Duodenal mucosa (tissue), 2 donors: ENCODE measurements around the gene MIB1.
"Not testable (repeated sequence)": the region's sequence is repeated elsewhere in the genome, so short reads cannot be mapped to it uniquely, and the experiment has no call there.

Source experiments
- H3K27ac ChIP-seq: one replicate; pipeline ENCODE4 v1.7.0; 2013; ENCODE audit warnings: low read depth, low read length
- H3K27me3 ChIP-seq, 2 donors: one replicate each; pipeline ENCODE4 v1.7.0; 2013; ENCODE audit warnings: low read length in 2 of 2, control low read depth in 1 of 2; ENCODE audit not compliant: insufficient read depth in 2 of 2, control insufficient read depth in 1 of 2
- H3K36me3 ChIP-seq, 2 donors: one replicate each; pipeline ENCODE4 v1.7.0; 2013; ENCODE audit warnings: low read length in 2 of 2, control low read depth in 1 of 2; ENCODE audit not compliant: insufficient read depth in 2 of 2, control insufficient read depth in 1 of 2
- H3K4me1 ChIP-seq, 2 donors: one replicate each; pipeline ENCODE4 v1.7.0; 2013; ENCODE audit warnings: low read length in 2 of 2, control low read depth in 1 of 2; ENCODE audit not compliant: insufficient read depth in 2 of 2, control insufficient read depth in 1 of 2
- H3K4me3 ChIP-seq, 2 donors: one replicate each; pipeline ENCODE4 v1.7.0; 2013; ENCODE audit warnings: low read length in 2 of 2, low read depth in 1 of 2
- H3K9ac ChIP-seq, 2 donors: one replicate each; pipeline ENCODE4 v1.7.0; 2013; ENCODE audit warnings: low read length in 2 of 2, low read depth in 1 of 2
- H3K9me3 ChIP-seq, 2 donors: one replicate each; pipeline ENCODE4 v1.7.0; 2013; ENCODE audit warnings: low read length in 2 of 2, control low read depth in 1 of 2; ENCODE audit not compliant: control insufficient read depth in 1 of 2

The MIB1 gene

DNA sequence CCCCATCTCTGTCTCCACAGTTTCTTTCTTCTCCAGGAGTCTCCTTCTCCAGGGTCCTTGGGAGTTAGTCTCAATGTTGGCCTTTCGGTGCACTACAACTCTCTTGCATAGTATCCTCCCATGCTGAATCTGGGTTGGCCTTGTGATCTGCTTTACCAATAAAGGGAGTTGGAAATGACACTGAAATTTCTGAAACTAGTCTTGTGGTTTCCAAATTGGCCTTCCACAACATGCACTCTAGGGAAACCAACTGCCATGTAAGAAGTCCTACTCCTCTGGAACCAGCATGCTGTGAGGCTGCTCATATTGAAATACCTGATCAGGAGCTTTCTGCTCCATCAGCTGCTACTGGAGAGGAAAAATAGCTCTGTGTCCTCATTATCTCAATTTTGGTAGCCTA is 26.1 kb upstream of the MIB1 start:
- Histone ChIP-seq H3K9ac (no peak overlapping the region), H3K9me3 (no peaks in the 10 kb centered on the region), H3K27me3 (no peaks in the 10 kb centered on the region), H3K36me3 (no peaks in the 10 kb centered on the region), H3K27ac (no peak overlapping the region), H3K4me1 (no peaks in the 10 kb centered on the region), H3K4me3 (no peak overlapping the region)

DNA sequence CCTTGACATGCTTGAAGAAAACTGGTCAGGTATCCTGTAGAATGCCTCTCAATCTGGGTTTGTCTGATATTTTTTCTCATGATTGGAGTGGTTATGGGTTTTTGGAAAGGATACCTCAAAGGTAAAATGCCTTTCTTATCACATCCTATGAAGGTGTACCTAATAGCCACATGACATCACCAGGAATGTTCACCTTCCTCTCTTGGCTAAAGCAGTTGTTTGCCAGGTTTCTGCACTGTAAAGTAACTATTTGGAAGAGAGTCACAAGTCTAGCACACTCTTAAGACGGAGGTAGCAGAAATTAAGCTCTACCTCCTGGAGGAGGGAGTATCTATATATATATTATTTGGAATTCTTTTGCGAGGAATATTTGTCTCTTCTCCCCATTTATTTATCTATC is 17.9 kb upstream of the MIB1 start:
- Histone ChIP-seq H3K9ac (no peak overlapping the region), H3K36me3 (no peaks in the 10 kb centered on the region), H3K4me1 (no peaks in the 10 kb centered on the region), H3K4me3 (no peak overlapping the region), H3K9me3 (no peaks in the 10 kb centered on the region), H3K27ac (no peak overlapping the region), H3K27me3 (no peaks in the 10 kb centered on the region)

DNA sequence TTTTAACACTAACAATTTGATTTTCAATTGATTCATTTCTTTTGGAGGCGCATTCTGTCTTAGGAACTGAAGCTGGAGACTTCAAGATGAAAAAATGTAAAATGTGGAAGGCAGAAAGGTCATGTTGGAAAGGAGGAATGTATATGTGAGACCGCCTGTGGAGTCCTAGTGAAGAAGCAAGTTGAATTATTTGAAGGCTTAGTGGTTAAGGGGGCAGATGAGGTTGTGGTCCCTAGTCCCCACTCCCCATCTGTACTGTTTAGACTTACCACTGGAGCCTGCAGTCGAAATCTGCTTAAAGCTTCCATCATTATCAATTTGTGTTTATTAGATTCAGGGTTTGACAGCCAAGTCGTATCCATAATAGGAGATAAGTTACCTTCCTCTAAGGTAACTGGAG is 15.4 kb upstream of the MIB1 start:
- Histone ChIP-seq H3K36me3 (no peaks in the 10 kb centered on the region), H3K27me3 (no peaks in the 10 kb centered on the region), H3K9ac (no peak overlapping the region), H3K27ac (no peak overlapping the region), H3K4me1 (no peaks in the 10 kb centered on the region), H3K4me3 (no peak overlapping the region), H3K9me3 (peaks cover 0 to 3% of the 10 kb centered on the region in 2 donors)

DNA sequence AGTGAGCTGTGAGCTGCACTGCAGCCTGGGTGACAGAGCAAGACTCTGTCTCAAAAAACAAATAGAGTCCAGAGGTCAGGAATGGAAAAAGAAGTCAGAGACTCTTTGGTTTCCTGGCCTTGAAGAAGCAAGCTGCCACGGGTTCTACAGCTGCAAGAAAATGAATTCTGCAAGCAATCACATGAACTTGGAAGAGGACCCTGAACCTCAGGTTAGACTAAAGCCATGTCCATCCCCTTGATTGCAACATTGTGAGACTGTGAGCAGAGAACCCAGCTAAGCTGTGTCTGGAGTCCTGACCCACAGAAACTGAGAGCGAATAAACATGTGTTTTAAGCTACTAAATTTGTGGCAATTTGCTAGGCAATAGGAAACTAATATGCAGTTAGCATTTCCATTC is 12.9 kb upstream of the MIB1 start:
- Histone ChIP-seq H3K36me3 (no peaks in the 10 kb centered on the region), H3K27ac (no peak overlapping the region), H3K27me3 (no peaks in the 10 kb centered on the region), H3K4me3 (no peak overlapping the region), H3K4me1 (no peaks in the 10 kb centered on the region), H3K9me3 (peaks cover 0 to 3% of the 10 kb centered on the region in 2 donors), H3K9ac (no peak overlapping the region)

DNA sequence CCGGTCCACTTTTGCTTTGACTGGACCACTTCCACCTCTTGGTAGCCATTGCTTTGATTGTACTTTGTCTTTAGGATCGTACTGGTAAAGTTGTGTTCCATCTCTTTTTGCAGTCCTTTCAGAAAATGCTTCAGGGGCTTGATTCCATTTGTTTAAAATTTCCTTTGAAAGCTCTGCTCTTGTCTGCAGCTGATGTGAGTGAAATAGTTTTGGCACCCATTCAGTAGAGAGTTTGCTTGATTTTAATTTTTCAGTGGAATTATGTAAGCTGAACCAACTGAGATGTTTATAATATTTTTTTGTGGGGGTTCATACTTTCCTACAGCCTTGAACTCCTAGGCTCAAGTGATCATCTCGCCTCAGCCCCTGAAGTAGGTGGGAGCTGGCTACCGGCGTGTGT is 7.6 kb upstream of the MIB1 start:
- peaks cover 0 to 4% of the 10 kb centered on the region in 2 donors for H3K4me1 ChIP-seq
- H3K36me3 ChIP-seq = no peaks in the 10 kb centered on the region
- H3K9me3 ChIP-seq = peaks cover 0 to 3% of the 10 kb centered on the region in 2 donors
- no peak overlapping the region for H3K4me3 ChIP-seq
- H3K27ac ChIP-seq = no peak overlapping the region
- H3K9ac ChIP-seq = no peak overlapping the region
- no peaks in the 10 kb centered on the region for H3K27me3 ChIP-seq

DNA sequence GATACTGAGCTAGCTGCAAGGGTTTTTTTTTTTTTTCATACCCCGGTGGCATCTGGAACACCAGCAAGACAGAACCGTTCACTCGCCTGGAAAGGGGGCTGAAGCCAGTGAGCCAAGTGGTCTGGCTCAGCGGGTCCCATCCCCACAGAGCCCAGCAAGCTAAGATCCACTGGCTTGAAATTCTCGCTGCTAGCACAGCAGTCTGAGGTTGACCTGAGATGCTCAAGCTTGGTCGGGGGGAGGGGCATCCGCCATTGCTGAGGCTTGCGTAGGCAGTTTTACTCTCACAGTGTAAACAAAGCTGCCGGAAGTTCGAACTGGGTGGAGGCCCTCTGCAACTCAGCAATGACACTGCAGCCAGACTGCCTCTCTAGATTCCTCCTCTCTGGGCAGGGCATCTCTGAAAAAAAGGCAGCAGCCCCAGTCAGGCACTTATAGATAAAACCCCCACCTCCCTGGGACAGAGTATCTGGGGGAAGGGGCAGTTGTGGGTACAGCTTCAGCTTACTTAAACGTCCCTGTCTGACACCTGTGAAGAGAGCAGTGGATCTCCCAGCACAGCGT is 5.1 kb upstream of the MIB1 start:
- H3K27me3 ChIP-seq = no peaks in the 10 kb centered on the region
- peaks cover 0 to 10% of the 10 kb centered on the region in 2 donors for H3K4me1 ChIP-seq
- no peak overlapping the region for H3K9ac ChIP-seq
- H3K4me3 ChIP-seq = no peak overlapping the region
- no peaks in the 10 kb centered on the region for H3K36me3 ChIP-seq
- no peaks in the 10 kb centered on the region for H3K9me3 ChIP-seq
- no peak overlapping the region for H3K27ac ChIP-seq

DNA sequence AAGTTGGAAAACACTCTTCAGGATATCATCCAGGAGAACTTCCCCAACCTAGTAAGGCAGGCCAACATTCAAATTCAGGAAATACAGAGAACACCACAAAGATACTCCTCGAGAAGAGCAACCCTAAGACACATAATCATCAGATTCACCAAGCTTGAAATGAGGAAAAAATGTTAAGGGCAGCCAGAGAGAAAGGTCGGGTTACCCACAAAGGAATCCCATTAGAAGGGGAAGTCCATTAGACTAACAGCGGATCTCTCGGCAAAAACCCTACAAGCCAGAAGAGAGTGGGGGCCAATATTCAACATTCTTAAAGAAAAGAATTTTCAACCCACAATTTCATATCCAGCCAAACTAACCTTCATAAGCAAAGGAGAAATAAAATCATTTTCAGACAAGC is 3.7 kb upstream of the MIB1 start:
- not testable (repeated sequence) for H3K27ac ChIP-seq, H3K4me1 ChIP-seq, H3K4me3 ChIP-seq, H3K27me3 ChIP-seq, H3K36me3 ChIP-seq, H3K9me3 ChIP-seq, H3K9ac ChIP-seq

DNA sequence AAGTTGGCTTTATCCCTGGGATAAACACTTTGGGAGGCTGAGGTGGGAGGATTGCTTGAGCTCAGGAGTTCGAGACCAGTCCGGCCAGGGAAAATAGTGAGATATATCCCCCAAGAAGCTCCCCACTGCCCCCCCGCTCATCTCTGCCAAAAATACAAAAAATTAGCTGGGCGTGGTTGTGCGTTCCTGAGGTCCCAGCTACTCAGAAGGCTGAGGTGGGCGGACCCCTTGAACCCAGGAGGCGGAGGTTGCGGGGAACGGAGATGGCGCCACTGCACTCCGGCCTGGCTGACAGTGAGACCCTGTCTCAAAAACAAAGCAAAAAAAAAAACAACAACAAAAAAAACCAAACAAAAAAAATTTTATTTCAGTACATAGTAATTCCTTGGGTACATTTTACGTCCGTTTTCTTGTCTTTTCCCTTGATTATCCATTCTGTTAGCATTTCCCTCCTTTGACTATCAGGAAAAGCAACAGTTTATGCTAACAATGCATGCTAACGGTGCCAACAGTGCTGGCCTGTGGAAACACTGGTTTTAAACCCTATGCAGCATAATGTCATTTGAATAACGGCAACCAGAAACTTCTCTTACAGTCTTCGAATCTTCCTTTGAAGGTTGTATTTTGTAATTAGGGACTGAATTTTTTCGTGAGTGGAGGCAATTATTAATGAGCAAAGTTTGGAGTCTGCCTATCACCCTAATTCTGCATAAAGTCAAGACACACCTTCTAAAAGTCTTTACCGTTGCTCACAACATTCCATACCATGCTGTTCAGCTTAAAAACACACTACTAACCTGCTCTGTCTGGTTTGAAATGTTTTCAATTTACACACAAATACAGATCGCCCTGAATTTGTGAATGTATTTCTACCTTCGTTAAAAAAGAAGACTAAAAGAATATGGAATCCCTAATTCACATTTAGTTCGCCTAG is 721 bp upstream of the MIB1 start:
- Histone ChIP-seq H3K4me3 (peak overlapping the region; percentile 46 to 85), H3K36me3 (no peaks in the 10 kb centered on the region), H3K4me1 (peaks cover 0 to 15% of the 10 kb centered on the region in 2 donors), H3K9ac (peak overlapping the region; percentile 0 to 27), H3K9me3 (no peaks in the 10 kb centered on the region), H3K27ac (no peak overlapping the region), H3K27me3 (no peaks in the 10 kb centered on the region)

DNA sequence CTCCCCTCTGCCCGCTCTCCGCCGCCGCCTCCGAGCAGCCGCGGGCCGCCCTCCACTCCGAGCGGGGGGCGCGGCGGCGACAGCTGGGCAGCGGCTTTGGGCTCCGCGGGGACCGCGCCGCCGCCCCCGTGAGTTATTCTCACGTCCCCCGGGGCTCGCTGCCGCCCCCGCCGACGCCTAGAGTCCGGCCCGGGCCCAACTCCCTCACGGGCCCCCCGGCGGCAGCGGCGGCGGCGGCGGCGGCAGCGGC is 645 bp downstream of the MIB1 start:
- Histone ChIP-seq H3K4me3 (peak overlapping the region; percentile 83 to 85), H3K27me3 (no peaks in the 10 kb centered on the region), H3K27ac (peak overlapping the region; percentile 96), H3K4me1 (peaks cover 0 to 11% of the 10 kb centered on the region in 2 donors), H3K9me3 (no peaks in the 10 kb centered on the region), H3K9ac (peak overlapping the region; percentile 88 to 92), H3K36me3 (no peaks in the 10 kb centered on the region)

DNA sequence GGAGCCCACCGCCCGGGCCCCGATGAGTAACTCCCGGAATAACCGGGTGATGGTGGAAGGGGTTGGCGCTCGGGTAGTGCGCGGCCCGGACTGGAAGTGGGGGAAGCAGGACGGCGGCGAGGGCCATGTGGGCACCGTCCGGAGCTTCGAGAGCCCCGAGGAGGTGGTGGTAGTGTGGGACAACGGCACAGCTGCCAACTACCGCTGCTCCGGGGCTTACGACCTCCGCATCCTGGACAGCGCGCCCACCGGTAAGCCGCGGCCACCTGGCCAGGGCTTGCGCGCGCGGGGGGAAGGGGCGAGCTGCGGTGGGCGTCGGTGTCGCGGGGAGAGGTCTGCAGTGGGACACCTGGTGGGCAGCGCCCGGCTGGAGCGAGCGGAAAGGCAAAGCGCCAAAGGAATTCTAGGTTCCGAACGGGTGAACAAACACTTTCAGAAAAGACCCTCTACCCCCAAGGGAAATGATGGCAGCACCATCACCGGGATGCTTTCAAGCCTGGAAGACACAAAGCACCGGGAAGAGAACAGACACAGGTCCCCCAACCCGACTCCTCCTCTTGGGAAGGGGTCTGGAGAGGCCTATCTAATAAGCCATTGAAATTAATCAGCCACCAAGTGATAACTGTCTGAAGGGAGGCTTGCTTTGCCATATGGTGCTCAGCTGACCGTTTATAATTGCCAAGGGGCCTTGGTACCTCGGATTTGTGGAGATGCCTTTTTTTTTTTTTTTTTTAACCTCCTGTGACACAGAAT is 1.1 kb downstream of the MIB1 start:
- Histone ChIP-seq H3K9ac (peak overlapping the region; percentile 88 to 92), H3K9me3 (no peaks in the 10 kb centered on the region), H3K4me1 (peaks cover 0 to 11% of the 10 kb centered on the region in 2 donors), H3K36me3 (no peaks in the 10 kb centered on the region), H3K27ac (peak overlapping the region; percentile 37), H3K4me3 (peak overlapping the region; percentile 83 to 85), H3K27me3 (no peaks in the 10 kb centered on the region)
